Right renal pelvis (tissue), 4 donors: ENCODE data around the gene KLRK1. TPM values are rescaled to one million over a fixed set of nuclear protein-coding genes. Genes with fewer than 3 reads are reported as not detected.
"Not testable (repeated sequence)": the region's sequence is repeated elsewhere in the genome, so short reads cannot be mapped to it uniquely, and the experiment has no call there.

Experiments used
- DNase-seq, 4 donors: peaks; one replicate each; pipeline ENCODE4 v3.0.0-alpha.2; 2013; ENCODE audit warnings: low read depth in 4 of 4, low spot score in 3 of 4, missing footprints in 1 of 4
- polyA plus RNA-seq, 4 donors: library from polyadenylated mRNA; unstranded; fragments of 120-200 nt; gene quantifications; one replicate each; pipeline ENCODE4 v1.2.1, GENCODE V29; 2013; ENCODE audit not compliant: insufficient read length in 4 of 4

The KLRK1 gene
- 1 to 10 TPM in 1 of 4 donors, under 1 TPM in 3; 0.42 to 1.2 (median 0.61) TPM for polyA plus RNA-seq

DNA sequence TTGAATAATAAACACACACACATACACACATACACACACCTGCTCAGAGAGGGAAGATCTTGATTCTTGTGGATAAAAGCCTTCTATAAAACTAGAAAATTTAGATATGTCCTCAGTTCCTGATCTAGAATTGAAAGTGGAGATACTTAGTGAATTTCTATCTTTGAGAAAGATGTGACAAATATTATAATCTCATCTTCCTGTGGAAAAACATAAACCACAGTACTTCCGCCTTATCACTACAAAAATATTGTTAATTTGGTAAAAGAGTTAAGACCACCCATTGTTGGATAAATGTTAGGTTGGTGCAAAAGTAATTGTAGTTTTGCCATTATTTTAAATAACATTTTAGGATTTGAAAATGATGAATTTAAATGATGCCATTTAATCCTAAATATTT lies at the start of gene KLRK1:
KLRK1 (minus strand) TSS at position 138 of the 400 bp plus-strand sequence. CDS start 1,231 bp downstream, outside the sequence.
- no peak for DNase-seq

DNA sequence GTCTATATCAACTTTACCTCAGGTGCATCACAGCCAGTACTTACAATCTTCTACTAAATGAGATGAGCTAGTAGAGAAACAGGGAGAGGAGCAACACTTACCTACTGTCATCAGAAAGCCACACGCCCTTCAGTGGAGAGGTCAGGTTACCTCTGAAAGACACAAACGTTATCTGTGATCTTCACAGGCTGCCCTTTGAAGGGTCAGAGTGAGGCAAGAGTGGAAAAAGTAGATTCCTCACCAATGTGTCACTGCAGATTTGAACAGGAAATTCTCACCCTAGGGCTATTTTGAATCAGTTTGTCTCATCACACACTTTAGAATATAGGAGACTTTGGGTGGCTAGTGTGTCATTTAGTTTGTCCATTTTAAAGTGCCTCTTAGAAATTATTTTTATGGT lies 47.8 kb upstream of the KLRK1 start:
- DNase-seq: not testable (repeated sequence)

- DNase-seq: not testable (repeated sequence)
Observed at GRCh38 chr12:10435816-10436215, 46.0 kb upstream of the KLRK1 start, which contains the start of gene KLRC2. TSS of gene KLRC2 (minus strand) at chr12:10436010. CDS start at chr12:10435986, 24 bp downstream.

DNA sequence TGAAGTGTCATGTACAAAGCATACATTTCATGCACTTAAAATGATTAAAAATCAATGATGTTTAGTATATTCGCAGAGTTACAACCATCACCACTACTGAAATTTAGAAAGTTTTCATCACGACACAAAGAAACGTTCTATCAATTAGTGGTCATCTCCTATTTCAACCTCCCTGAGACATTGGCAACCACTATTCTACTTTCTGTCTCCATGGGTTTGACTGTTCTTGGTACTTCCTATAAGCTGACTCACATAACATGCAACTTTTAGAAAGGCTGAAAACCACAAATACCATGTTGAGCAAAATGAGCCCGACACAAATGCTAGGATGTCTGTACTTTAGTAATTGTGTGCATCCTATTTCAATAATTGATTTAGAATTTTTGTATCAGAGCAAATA lies 40.8 kb upstream of the KLRK1 start:
- DNase-seq: not testable (repeated sequence)

GRCh38 chr12:10425938-10426337 lies 36.1 kb upstream of the KLRK1 start:
- not testable (repeated sequence) for DNase-seq

- not testable (repeated sequence) for DNase-seq
Observed at GRCh38 chr12:10424260-10424899, 34.5 kb upstream of the KLRK1 start.

- not testable (repeated sequence) for DNase-seq
Observed at GRCh38 chr12:10422159-10422558, 32.3 kb upstream of the KLRK1 start.

- DNase-seq: not testable (repeated sequence)
Observed at GRCh38 chr12:10420334-10420733, 30.5 kb upstream of the KLRK1 start, which contains the start of gene KLRC3. TSS of gene KLRC3 (minus strand) at chr12:10420595. CDS start at chr12:10420550, 45 bp downstream.

GRCh38 chr12:10409392-10409791 lies 19.6 kb upstream of the KLRK1 start, which contains the start of gene KLRC4:
TSS of gene KLRC4 (minus strand) at chr12:10409757. CDS start at chr12:10409575, 182 bp downstream.
- DNase-seq: no peak

- DNase-seq: no peak
Observed at GRCh38 chr12:10408842-10409241, 19.0 kb upstream of the KLRK1 start.

DNA sequence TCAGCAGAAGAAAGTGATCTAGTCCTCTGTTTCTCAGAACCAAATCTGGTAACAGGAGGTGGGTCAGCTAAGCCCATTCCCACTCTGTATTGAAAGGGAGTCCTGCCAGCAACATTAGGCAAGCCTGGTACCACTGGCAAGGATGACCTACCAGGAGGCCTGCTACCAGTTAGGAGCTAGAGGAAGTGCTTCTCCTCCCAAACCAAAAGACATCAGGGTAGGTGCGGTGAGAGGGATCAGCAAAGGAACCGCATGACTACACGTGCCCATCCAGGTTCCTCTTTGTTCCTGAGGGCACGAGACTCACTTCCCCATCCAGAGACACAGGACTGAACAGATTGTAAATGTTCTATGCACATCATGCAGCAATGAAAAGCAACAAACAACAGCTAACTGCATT lies 16.9 kb upstream of the KLRK1 start:
- DNase-seq: no peak

DNA sequence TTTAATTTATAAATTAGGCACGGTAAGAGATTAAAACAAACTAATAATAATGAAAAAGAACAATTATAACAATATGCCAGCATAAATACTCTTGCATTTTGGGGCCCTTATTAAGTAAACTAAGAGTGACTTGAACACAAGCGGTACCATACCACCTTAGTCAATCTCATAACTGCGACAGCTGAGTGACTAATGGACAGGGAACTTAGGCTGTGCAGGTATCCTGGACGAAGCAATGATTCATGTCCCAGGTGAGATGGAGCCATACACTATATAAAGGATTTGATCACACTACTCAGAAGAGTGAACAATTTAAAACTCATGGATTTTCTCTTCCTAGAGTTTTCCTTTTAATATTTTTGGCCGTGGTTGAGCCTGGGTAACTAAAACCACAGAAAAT lies 15.5 kb upstream of the KLRK1 start:
- DNase-seq: no peak

DNA sequence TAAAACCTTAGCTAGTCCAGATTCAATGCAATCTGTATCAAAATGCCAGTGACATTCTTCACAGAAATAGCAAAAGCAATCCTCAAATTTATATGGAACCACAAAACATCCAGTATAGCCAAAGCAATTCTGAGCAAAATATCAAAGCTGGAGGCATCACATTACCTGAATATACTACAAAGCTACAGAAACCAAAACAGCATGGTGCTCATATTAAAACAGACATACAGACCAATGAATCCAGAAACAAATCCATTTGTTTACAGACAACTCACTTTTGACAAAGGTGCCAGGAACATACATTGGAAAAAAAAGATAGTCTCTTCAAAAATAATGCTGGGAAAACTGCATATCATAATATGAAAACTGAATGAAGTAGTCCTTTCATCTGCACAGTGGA lies 15.0 kb upstream of the KLRK1 start:
- DNase-seq: no peak

DNA sequence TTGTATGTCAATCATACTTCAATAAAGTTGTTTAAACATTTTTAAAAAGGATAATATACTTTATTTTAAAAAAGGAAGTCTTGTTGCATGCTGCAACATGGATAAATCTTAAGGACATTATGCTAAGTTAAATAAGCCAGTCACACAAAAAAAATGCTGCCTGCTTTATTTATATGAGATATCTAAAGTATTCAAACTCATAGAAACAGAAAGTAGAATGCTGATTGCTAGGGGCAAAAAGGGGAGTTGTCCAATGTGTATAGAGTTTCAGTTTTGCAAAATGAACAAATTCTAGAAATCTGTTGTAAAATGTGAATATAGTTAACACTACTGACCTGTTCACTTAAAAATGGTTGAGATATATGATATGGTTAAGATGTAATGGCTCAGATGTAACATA lies 11.0 kb upstream of the KLRK1 start:
- no peak for DNase-seq

GRCh38 chr12:10398168-10398567 lies 8.3 kb upstream of the KLRK1 start:
- no peak for DNase-seq

GRCh38 chr12:10397296-10397695 lies 7.5 kb upstream of the KLRK1 start:
- no peak for DNase-seq

GRCh38 chr12:10396176-10396575 lies 6.3 kb upstream of the KLRK1 start:
- DNase-seq: not testable (repeated sequence)

GRCh38 chr12:10395390-10395998 lies 5.7 kb upstream of the KLRK1 start:
- peak in 1 of 4 donors; percentile 6 for DNase-seq

DNA sequence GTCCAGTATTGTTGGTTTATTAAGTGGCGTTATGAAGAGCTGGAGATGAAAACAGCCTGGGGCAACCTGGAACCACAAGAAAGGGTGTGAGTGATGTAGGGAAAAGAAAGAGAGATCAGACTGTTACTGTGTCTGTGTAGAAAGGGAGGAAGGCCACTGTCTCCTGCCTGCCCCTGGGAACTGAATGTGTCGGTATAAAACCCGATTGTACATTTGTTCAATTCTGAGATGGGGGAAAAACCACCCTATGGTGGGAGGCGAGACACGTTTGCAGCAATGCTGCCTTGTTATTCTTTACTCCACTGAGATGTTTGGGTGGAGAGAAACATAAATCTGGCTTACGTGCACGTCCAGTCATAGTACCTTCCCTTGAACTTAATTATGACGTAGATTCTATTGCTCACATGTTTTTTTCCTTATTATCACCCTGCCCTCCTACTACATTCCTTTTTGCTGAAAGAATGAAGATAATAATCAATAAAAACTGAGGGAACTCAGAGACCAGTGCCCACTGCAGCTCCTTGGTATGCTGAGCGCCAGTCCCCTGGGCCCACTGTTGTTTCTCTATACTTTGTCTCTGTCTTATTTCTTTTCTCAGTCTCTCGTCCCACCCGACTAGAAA lies 4.8 kb upstream of the KLRK1 start:
- DNase-seq: not testable (repeated sequence)

DNA sequence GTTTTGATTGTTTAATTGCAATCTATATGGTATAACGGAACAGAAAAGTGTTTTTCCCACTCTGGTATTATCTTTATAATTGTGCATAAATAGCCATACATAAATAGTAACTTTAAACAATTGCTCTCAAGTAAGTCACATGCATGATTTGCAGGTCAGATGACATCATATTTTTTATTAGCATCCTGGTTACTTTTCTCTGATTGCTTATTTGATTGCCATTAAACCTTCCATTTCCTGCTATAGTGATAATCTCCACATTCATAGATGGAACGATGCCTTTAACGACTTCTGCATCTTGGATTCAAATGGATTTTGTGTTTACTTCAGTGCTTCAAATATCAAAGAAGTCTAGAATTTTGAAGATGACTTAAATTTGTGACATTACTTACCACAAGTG lies 3.5 kb upstream of the KLRK1 start:
- no peak for DNase-seq

GRCh38 chr12:10392394-10392930 lies 2.6 kb upstream of the KLRK1 start:
- no peak for DNase-seq
